HG03575 (cell line): ENCODE results near the gene AOPEP.

Experiments
- ATAC-seq: cut with Tn5 transposase; IDR thresholded peaks from one replicate; pipeline ENCODE4 v1.9.1; 2021; ENCODE audit not compliant: unreplicated experiment, insufficient number of reproducible peaks, low FRiP score; ENCODE audit errors: extremely low read depth

AOPEP gene

GRCh38 chr9:94783102-94783682 is 56.7 kb downstream of the AOPEP start:
- no peak for ATAC-seq

GRCh38 chr9:94783928-94784327 is 57.4 kb downstream of the AOPEP start:
- no peak for ATAC-seq

- ATAC-seq: no peak
Observed at GRCh38 chr9:94785215-94786169, 59.0 kb downstream of the AOPEP start.

- ATAC-seq: no peak
Observed at GRCh38 chr9:94786586-94786985, 60.1 kb downstream of the AOPEP start.

- ATAC-seq: no peak
Observed at GRCh38 chr9:94787266-94787665, 60.8 kb downstream of the AOPEP start.

- no peak for ATAC-seq
Observed at GRCh38 chr9:94788570-94789105, 62.1 kb downstream of the AOPEP start.

GRCh38 chr9:94791435-94791834 is 64.9 kb downstream of the AOPEP start:
- no peak for ATAC-seq

- ATAC-seq: no peak
Observed at GRCh38 chr9:94792511-94792910, 66.0 kb downstream of the AOPEP start.

- ATAC-seq: no peak
Observed at GRCh38 chr9:94794476-94795167, 68.1 kb downstream of the AOPEP start.

- ATAC-seq: no peak
Observed at GRCh38 chr9:94796687-94797086, 70.2 kb downstream of the AOPEP start.

GRCh38 chr9:94798201-94798600 is 71.7 kb downstream of the AOPEP start:
- ATAC-seq: no peak

- no peak for ATAC-seq
Observed at GRCh38 chr9:94798708-94799107, 72.2 kb downstream of the AOPEP start.

GRCh38 chr9:94799578-94800264 is 73.2 kb downstream of the AOPEP start:
- ATAC-seq: no peak

- no peak for ATAC-seq
Observed at GRCh38 chr9:94800424-94801117, 74.1 kb downstream of the AOPEP start.

GRCh38 chr9:94801234-94801633 is 74.7 kb downstream of the AOPEP start:
- no peak for ATAC-seq

GRCh38 chr9:94801681-94802080 is 75.2 kb downstream of the AOPEP start:
- ATAC-seq: no peak

GRCh38 chr9:94802251-94802650 is 75.8 kb downstream of the AOPEP start:
- no peak for ATAC-seq

- ATAC-seq: no peak
Observed at GRCh38 chr9:94802793-94803192, 76.3 kb downstream of the AOPEP start.
